HepG2 (cell line): ENCODE measurements around the gene RNASE8. TPM values are rescaled to one million over a fixed set of nuclear protein-coding genes. Genes with fewer than 3 reads are reported as not detected.

Experiments
- ARID3A ChIP-seq: IDR thresholded peaks from 2 replicates; pipeline ENCODE4 v1.6.1; 2012; ENCODE audit warnings: low read depth, low read length, improper control_type of control experiment
- KDM4B ChIP-seq: sonication (generic); formaldehyde crosslinking; IDR thresholded peaks from 2 replicates; pipeline ENCODE4 v1.4.0; 2020; ENCODE audit warnings: missing genetic modification reagents
- NFATC3 ChIP-seq: sonication (generic); formaldehyde crosslinking; IDR thresholded peaks from 2 replicates; pipeline ENCODE4 v1.5.1; 2020; ENCODE audit warnings: mild to moderate bottlenecking, missing genetic modification reagents
- RERE ChIP-seq: IDR thresholded peaks from 2 replicates; pipeline ENCODE4 v1.6.1; 2016; ENCODE audit warnings: low read depth, missing genetic modification reagents, missing compliant biosample characterization
- SALL2 ChIP-seq: sonication (generic); formaldehyde crosslinking; IDR thresholded peaks from 2 replicates; pipeline ENCODE4 v1.8.1; 2023; ENCODE audit warnings: mild to moderate bottlenecking, missing genetic modification reagents, inconsistent platforms
- TAF15 ChIP-seq: fragments of 200-400 bp; formaldehyde crosslinking; IDR thresholded peaks from one replicate; pipeline ENCODE4 v1.6.1; 2018; ENCODE audit warnings: mild to moderate bottlenecking, low read depth, low read length; ENCODE audit not compliant: poor library complexity, severe bottlenecking
- TCF7 ChIP-seq: sonication (generic); IDR thresholded peaks from 2 replicates; pipeline ENCODE4 v1.6.1; 2016; ENCODE audit warnings: antibody characterized with exemption, low read depth
- ZFP41 ChIP-seq: sonication (generic); formaldehyde crosslinking; IDR thresholded peaks from 2 replicates; pipeline ENCODE4 v1.4.0; 2020; ENCODE audit warnings: mild to moderate bottlenecking, missing genetic modification reagents, borderline replicate concordance
- ZNF224 ChIP-seq: sonication (generic); formaldehyde crosslinking; IDR thresholded peaks from 2 replicates; pipeline ENCODE4 v1.5.0; 2020; ENCODE audit warnings: mild to moderate bottlenecking, missing genetic modification reagents
- ZNF232 ChIP-seq: sonication (generic); formaldehyde crosslinking; IDR thresholded peaks from 2 replicates; pipeline ENCODE4 v1.4.0; 2020; ENCODE audit warnings: missing genetic modification reagents, borderline replicate concordance
- ZNF354B ChIP-seq: sonication (generic); formaldehyde crosslinking; IDR thresholded peaks from 2 replicates; pipeline ENCODE4 v1.8.0; 2022; ENCODE audit warnings: mild to moderate bottlenecking, missing genetic modification reagents
- ZNF44 ChIP-seq: sonication (generic); formaldehyde crosslinking; IDR thresholded peaks from 2 replicates; pipeline ENCODE4 v1.5.1; 2020; ENCODE audit warnings: mild to moderate bottlenecking, missing genetic modification reagents
- ZNF790 ChIP-seq: sonication (generic); formaldehyde crosslinking; IDR thresholded peaks from 2 replicates; pipeline ENCODE4 v1.8.0; 2022; ENCODE audit warnings: missing genetic modification reagents, mild to moderate bottlenecking, borderline replicate concordance
- polyA plus RNA-seq, 8 experiments: library from polyadenylated mRNA; depleted of rRNA in 3 of 8; stranded (reverse) in 7 of 8; unstranded in 1 of 8; fragments of >200 nt; fragmentation: Illumina TruSeq in 4 of 8; extraction: Trizol in 4 of 8; gene quantifications; 2 replicates each; pipeline versions ENCODE4 v1.2.1 to v1.2.3, GENCODE V29; 2011 to 2016; ENCODE audit warnings: low read depth in 4 of 8, missing spikeins in 1 of 8, mixed read lengths in 1 of 8; ENCODE audit not compliant: insufficient read depth in 1 of 8
- total RNA-seq, 5 experiments: library from RNA; depleted of rRNA; stranded (reverse); fragments of >200 nt; fragmentation: Illumina TruSeq; extraction: Trizol; gene quantifications; 2 replicates each; pipeline ENCODE4 v1.2.3, GENCODE V29; 2016; ENCODE audit warnings: low read depth in 1 of 5
- TF ChIP-seq, protein P1 (sequence below): sonication (generic); formaldehyde crosslinking; conservative IDR thresholded peaks from 2 replicates; pipeline ENCODE4 v1.4.0; 2020; ENCODE audit warnings: missing genetic modification reagents
- TF ChIP-seq, protein P2 (sequence below): sonication (generic); formaldehyde crosslinking; IDR thresholded peaks from 2 replicates; pipeline ENCODE4 v1.8.1; 2023; ENCODE audit warnings: mild to moderate bottlenecking, missing genetic modification reagents

RNASE8 gene
- total and polyA plus RNA-seq, 2 of the 13 experiments (the other 11 are each of a cell fraction or from before 2014, with no cell fraction given) = not detected

- TF ChIP-seq KDM4B (CRISPR knock-in tag) = no peak
- no peak for TF ChIP-seq SALL2
- TF ChIP-seq, protein P1, sequence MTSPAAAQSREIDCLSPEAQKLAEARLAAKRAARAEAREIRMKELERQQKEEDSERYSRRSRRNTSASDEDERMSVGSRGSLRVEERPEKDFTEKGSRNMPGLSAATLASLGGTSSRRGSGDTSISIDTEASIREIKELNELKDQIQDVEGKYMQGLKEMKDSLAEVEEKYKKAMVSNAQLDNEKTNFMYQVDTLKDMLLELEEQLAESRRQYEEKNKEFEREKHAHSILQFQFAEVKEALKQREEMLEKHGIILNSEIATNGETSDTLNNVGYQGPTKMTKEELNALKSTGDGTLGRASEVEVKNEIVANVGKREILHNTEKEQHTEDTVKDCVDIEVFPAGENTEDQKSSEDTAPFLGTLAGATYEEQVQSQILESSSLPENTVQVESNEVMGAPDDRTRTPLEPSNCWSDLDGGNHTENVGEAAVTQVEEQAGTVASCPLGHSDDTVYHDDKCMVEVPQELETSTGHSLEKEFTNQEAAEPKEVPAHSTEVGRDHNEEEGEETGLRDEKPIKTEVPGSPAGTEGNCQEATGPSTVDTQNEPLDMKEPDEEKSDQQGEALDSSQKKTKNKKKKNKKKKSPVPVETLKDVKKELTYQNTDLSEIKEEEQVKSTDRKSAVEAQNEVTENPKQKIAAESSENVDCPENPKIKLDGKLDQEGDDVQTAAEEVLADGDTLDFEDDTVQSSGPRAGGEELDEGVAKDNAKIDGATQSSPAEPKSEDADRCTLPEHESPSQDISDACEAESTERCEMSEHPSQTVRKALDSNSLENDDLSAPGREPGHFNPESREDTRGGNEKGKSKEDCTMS (CRISPR knock-in tag) = no peak
- TF ChIP-seq ZFP41 (CRISPR knock-in tag) = no peak
- TF ChIP-seq RERE = no peak
- TF ChIP-seq NFATC3 (CRISPR knock-in tag) = no peak
- TF ChIP-seq ZNF224 (CRISPR knock-in tag) = no peak
- 0 out of 2 replicates have a peak, but pooled peaks have one; percentile 4 for TF ChIP-seq ZNF44
- TF ChIP-seq ARID3A = no peak
- no peak for TF ChIP-seq TAF15
- no peak for TF ChIP-seq ZNF354B (CRISPR knock-in tag)
- no peak for TF ChIP-seq ZNF790
- TF ChIP-seq, protein P2, sequence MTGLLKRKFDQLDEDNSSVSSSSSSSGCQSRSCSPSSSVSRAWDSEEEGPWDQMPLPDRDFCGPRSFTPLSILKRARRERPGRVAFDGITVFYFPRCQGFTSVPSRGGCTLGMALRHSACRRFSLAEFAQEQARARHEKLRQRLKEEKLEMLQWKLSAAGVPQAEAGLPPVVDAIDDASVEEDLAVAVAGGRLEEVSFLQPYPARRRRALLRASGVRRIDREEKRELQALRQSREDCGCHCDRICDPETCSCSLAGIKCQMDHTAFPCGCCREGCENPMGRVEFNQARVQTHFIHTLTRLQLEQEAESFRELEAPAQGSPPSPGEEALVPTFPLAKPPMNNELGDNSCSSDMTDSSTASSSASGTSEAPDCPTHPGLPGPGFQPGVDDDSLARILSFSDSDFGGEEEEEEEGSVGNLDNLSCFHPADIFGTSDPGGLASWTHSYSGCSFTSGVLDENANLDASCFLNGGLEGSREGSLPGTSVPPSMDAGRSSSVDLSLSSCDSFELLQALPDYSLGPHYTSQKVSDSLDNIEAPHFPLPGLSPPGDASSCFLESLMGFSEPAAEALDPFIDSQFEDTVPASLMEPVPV (CRISPR knock-in tag) = no peak
- TF ChIP-seq TCF7 = no peak; the same call in 1 of the 2 replicates
- TF ChIP-seq ZNF232 (CRISPR knock-in tag) = peak; percentile 20; the same call in 1 of the 2 replicates
These were observed 4.2 kb upstream of the RNASE8 start (continued) for GRCh38 chr14:21053184-21054122.
